ENCODE measurements around the gene MEX3A. TPM values are rescaled to one million over a fixed set of nuclear protein-coding genes. Genes with fewer than 3 reads are reported as not detected.
A peak's percentile ranks its signal among the peaks of the same experiment; 100 is the strongest.

MEX3A gene
- total and polyA plus RNA-seq, 3 donors from 2014 or later = 0.87 to 3.0 (median 2.4) TPM

GRCh38 chr1:156114101-156114918, 32.0 kb upstream of the MEX3A start, which contains the start of gene LMNA:
TSS of gene LMNA (plus strand) at chr1:156114711. CDS start at chr1:156114919, 208 bp downstream.
- H3K4me1 ChIP-seq = peaks cover 48% of the 10 kb centered on the region
- DNase-seq = peak; percentile 95
- H3K9me3 ChIP-seq = no peaks in the 10 kb centered on the region
- peak; percentile 70 for TF ChIP-seq POLR2A (IDR thresholded peaks at IDR 0.05)
- TF ChIP-seq CTCF (IDR thresholded peaks at IDR 0.05) = no peak
- peak within 1 kb of the TSS; percentile 89 to 96 for H3K4me3 ChIP-seq
- intact Hi-C loops (cut with DNase I; ENCODE audit: low total_unique reads) = no loop called here
- no peaks in the 10 kb centered on the region for H3K36me3 ChIP-seq (ENCODE audit: low read depth, missing control alignments)
- 3 to 5% methylated on average over 3 to 27 of the region's 37 CpGs for WGBS, 2 donors
- H3K27ac ChIP-seq = peak within 1 kb of the TSS; percentile 96 to 98
- H3K27me3 ChIP-seq = no peaks in the 10 kb centered on the region

- Histone ChIP-seq H3K36me3 (ENCODE audit: low read depth, missing control alignments) (no peaks in the 10 kb centered on the region), H3K4me3 (no peak overlapping the region), H3K27me3 (no peaks in the 10 kb centered on the region), H3K9me3 (no peaks in the 10 kb centered on the region), H3K27ac (peak overlapping the region in 1 of 2 donors; percentile 98), H3K4me1 (peaks cover 39% of the 10 kb centered on the region)
- DNase-seq = peak; percentile 18
- TF ChIP-seq POLR2A (IDR thresholded peaks at IDR 0.05) (no peak), CTCF (IDR thresholded peaks at IDR 0.05) (no peak)
- intact Hi-C loops (cut with DNase I; ENCODE audit: low total_unique reads) = no loop called here
- 48% methylated on average over 4 of the region's 4 CpGs for WGBS, 2 donors
Measured at GRCh38 chr1:156113282-156113950, 31.2 kb upstream of the MEX3A start.

GRCh38 chr1:156112276-156113137, 30.2 kb upstream of the MEX3A start:
- Histone ChIP-seq H3K27ac (peak overlapping the region; percentile 63 to 98), H3K27me3 (no peaks in the 10 kb centered on the region), H3K4me3 (no peak overlapping the region), H3K4me1 (peaks cover 30% of the 10 kb centered on the region), H3K9me3 (no peaks in the 10 kb centered on the region), H3K36me3 (ENCODE audit: low read depth, missing control alignments) (no peaks in the 10 kb centered on the region)
- WGBS, 2 donors = 54 to 61% methylated on average over 10 of the region's 10 CpGs
- no peak for DNase-seq
- intact Hi-C loops (cut with DNase I; ENCODE audit: low total_unique reads) = no loop called here
- TF ChIP-seq POLR2A (IDR thresholded peaks at IDR 0.05) = no peak
- no peak for TF ChIP-seq CTCF (IDR thresholded peaks at IDR 0.05)

DNA sequence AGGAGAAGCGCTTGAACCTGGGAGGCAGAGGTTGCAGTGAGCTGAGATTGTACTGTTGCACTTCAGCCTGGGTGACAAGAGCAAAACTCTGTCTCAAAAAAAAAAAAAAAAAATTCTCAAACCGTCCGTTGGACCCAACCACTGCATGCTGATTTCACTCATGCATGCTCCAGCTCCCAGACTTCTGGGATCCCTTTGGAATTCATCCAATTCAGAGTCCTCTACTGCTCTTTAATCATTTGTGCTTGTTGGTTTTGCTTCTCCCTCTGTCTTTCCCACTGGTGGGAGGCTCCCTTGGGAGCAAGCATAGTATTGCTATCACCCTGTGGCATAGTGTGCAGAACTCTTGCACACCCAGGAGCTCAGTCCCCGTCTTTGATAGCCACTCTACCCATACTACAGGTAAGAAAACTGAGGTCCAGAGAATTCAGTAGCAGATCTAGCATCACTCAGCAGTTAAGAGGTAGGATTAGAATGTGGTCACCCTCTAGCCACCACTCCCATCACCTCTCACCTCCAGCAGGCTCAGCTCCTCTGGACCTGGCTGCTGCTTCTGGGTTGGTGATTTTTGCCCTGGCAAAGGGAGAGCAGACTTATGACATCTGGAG, 29.2 kb upstream of the MEX3A start:
- intact Hi-C loops (cut with DNase I; ENCODE audit: low total_unique reads) = no loop called here
- Histone ChIP-seq H3K4me1 (peaks cover 30% of the 10 kb centered on the region), H3K9me3 (no peaks in the 10 kb centered on the region), H3K36me3 (ENCODE audit: low read depth, missing control alignments) (no peaks in the 10 kb centered on the region), H3K27ac (no peak overlapping the region), H3K27me3 (no peaks in the 10 kb centered on the region), H3K4me3 (no peak overlapping the region)
- no peak for DNase-seq
- WGBS, 2 donors = 77 to 88% methylated on average over 4 of the region's 4 CpGs
- TF ChIP-seq POLR2A (IDR thresholded peaks at IDR 0.05) = no peak

Data from testis (tissue), 3 donors.